HL-60 (cell line): ENCODE results near the gene SAFB.

Experiments
- DNase-seq, 2 experiments: peaks; one replicate each; pipeline ENCODE4 v3.0.0-alpha.2; 2010 to 2020; ENCODE audit warnings: low read depth in 1 of 2, low spot score in 1 of 2
- H3K27ac ChIP-seq: fragments of 250-450 bp; sonication (Bioruptor Pico); replicated peaks from 2 replicates; pipeline ENCODE4 v1.5.1; 2020; ENCODE audit warnings: mild to moderate bottlenecking, moderate library complexity
- H3K27me3 ChIP-seq: fragments of 250-450 bp; sonication (Bioruptor Pico); 2 replicates; pipeline ENCODE4 v1.5.1; 2021; ENCODE audit warnings: mild to moderate bottlenecking, moderate library complexity; ENCODE audit not compliant: insufficient read depth, poor library complexity, severe bottlenecking
- H3K4me3 ChIP-seq: replicated peaks from 2 replicates; pipeline ENCODE4 v1.5.1; 2011; ENCODE audit warnings: mild to moderate bottlenecking, control low read depth, low read length; ENCODE audit not compliant: insufficient read depth
- GABPA ChIP-seq: IDR thresholded peaks from 2 replicates; pipeline ENCODE4 v1.6.1; 2012; ENCODE audit warnings: low read depth
- POLR2AphosphoS5 ChIP-seq: IDR thresholded peaks from 2 replicates; pipeline ENCODE4 v1.6.1; 2012; ENCODE audit warnings: low read depth
- SPI1 ChIP-seq: IDR thresholded peaks from 2 replicates; pipeline ENCODE4 v1.6.1; 2012; ENCODE audit warnings: low read depth, mild to moderate bottlenecking, borderline replicate concordance
- TF ChIP-seq, protein P1 (sequence below): IDR thresholded peaks from one replicate; pipeline ENCODE4 v1.5.1; 2011; ENCODE audit warnings: low read length, control low read depth, inconsistent platforms; ENCODE audit not compliant: insufficient read depth
- TF ChIP-seq, protein P2 (sequence below): IDR thresholded peaks from 2 replicates; pipeline ENCODE4 v1.6.1; 2012; ENCODE audit warnings: low read depth; ENCODE audit not compliant: insufficient replicate concordance

The SAFB gene

DNA sequence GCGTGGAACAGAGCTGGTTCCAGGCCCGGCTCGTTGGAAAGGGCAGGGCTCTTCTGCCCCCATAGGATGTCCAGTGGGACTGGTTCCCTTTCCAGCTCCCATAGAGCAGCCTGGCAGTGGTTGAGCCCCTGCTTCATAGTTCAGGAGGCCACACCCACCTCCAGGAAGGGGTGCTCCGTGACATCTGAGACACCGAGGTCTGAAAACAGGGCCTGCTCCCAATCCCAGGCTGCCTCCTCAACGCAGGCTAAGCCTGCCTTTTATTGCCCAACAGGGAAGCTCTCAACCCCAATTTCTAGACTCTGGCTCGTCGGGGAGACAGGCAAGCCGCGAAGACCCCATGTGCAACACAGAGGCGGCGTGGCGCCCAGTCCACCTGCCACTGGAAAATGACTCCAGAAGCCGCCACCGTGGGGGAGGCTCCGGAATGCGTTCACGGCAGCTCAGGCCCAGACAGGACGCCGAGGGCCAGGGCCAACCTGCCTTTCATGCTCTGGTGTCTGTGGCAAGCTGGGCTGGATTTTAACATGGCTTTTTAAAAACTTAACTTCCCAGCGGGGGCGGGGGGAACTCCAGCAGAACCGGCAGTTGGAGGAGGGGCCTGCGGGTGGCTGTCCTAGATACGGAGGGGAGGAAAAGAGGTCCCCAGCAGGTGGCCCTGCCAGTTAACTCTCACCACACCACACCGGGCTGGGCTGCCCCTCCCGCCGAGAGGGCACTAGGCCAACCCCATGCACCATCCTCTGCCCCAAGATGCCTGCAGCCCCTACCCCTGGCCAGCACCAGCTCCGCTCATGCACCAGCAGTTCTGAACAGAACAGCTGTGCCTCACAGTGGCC, 37.2 kb upstream of the SAFB start:
- TF ChIP-seq SPI1: no peak
- peak; percentile 33; the same call in 1 of the 2 replicates for TF ChIP-seq POLR2AphosphoS5
- H3K27me3 ChIP-seq: no peaks in the 10 kb centered on the region
- no peak for DNase-seq
- H3K4me3 ChIP-seq: no peak overlapping the region
- no peak overlapping the region for H3K27ac ChIP-seq

DNA sequence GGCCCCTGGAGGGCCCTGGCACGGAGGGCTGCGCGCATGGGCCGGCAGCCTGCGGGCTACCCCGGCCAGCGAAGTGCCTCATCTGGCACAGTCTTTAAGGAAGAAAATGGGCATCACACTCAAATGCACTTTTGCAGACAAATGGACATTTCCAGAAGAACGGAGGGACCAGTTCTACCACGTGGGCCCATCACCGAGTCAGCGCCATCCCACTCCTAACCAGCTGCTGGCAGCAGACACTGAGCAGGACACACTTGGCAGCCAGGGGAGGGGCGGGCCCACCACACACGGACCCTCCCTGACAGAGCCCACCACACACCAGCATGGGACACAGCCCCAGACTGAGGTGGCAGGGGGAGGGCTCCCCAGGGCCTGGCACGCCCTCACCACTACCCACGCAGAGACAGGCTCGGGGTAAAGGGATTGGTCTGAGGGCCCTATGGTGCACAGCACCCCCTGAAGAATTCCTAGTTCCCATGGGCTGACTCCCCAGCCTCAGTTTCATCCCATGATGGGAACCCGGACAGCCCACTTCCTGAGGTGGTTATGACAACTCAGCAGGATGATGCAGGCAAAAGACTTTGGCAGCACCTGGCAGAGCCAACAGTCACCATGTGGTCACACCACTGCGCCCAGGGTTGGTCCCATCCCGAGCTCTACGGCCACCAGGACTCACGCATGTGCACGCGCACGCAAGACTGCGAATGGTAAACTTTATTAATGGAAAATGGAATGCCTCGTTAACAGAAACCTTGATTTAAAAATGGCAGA, 36.4 kb upstream of the SAFB start:
- H3K27ac ChIP-seq: no peak overlapping the region

DNA sequence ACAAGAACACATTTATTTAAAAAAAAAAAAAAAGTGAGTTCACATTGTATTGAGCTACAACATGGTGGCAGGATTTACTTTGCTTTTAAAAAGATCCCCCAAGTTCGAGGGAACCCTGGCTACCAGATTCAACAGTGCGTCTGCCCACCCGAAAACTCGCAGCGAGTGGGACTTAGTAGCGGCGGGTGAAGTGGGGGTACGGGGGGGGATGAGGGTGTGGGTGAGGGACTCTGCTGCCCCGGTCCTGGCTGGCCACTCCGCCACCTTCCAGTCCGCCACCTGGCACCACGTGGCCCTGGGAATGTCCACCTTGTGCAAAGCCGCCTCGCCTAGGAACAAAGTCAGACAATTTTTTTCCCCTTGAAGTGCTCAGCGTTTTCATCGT, 35.8 kb upstream of the SAFB start:
- Histone ChIP-seq H3K27me3 (no peaks in the 10 kb centered on the region), H3K27ac (no peak overlapping the region), H3K4me3 (no peak overlapping the region)
- TF ChIP-seq POLR2AphosphoS5: no peak
- TF ChIP-seq, protein P1, sequence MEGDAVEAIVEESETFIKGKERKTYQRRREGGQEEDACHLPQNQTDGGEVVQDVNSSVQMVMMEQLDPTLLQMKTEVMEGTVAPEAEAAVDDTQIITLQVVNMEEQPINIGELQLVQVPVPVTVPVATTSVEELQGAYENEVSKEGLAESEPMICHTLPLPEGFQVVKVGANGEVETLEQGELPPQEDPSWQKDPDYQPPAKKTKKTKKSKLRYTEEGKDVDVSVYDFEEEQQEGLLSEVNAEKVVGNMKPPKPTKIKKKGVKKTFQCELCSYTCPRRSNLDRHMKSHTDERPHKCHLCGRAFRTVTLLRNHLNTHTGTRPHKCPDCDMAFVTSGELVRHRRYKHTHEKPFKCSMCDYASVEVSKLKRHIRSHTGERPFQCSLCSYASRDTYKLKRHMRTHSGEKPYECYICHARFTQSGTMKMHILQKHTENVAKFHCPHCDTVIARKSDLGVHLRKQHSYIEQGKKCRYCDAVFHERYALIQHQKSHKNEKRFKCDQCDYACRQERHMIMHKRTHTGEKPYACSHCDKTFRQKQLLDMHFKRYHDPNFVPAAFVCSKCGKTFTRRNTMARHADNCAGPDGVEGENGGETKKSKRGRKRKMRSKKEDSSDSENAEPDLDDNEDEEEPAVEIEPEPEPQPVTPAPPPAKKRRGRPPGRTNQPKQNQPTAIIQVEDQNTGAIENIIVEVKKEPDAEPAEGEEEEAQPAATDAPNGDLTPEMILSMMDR: no peak
- no peak for TF ChIP-seq GABPA
- no peak for TF ChIP-seq SPI1
- TF ChIP-seq, protein P2, sequence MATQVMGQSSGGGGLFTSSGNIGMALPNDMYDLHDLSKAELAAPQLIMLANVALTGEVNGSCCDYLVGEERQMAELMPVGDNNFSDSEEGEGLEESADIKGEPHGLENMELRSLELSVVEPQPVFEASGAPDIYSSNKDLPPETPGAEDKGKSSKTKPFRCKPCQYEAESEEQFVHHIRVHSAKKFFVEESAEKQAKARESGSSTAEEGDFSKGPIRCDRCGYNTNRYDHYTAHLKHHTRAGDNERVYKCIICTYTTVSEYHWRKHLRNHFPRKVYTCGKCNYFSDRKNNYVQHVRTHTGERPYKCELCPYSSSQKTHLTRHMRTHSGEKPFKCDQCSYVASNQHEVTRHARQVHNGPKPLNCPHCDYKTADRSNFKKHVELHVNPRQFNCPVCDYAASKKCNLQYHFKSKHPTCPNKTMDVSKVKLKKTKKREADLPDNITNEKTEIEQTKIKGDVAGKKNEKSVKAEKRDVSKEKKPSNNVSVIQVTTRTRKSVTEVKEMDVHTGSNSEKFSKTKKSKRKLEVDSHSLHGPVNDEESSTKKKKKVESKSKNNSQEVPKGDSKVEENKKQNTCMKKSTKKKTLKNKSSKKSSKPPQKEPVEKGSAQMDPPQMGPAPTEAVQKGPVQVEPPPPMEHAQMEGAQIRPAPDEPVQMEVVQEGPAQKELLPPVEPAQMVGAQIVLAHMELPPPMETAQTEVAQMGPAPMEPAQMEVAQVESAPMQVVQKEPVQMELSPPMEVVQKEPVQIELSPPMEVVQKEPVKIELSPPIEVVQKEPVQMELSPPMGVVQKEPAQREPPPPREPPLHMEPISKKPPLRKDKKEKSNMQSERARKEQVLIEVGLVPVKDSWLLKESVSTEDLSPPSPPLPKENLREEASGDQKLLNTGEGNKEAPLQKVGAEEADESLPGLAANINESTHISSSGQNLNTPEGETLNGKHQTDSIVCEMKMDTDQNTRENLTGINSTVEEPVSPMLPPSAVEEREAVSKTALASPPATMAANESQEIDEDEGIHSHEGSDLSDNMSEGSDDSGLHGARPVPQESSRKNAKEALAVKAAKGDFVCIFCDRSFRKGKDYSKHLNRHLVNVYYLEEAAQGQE: no peak
- DNase-seq: no peak

More for the DNA sequence above, 36.4 kb upstream of the SAFB start:
- Histone ChIP-seq H3K4me3 (no peak overlapping the region), H3K27me3 (no peaks in the 10 kb centered on the region)
- no peak for DNase-seq
- TF ChIP-seq, protein P2: no peak
- TF ChIP-seq, protein P1: no peak
- TF ChIP-seq POLR2AphosphoS5: no peak; the same call in 1 of the 2 replicates

DNA sequence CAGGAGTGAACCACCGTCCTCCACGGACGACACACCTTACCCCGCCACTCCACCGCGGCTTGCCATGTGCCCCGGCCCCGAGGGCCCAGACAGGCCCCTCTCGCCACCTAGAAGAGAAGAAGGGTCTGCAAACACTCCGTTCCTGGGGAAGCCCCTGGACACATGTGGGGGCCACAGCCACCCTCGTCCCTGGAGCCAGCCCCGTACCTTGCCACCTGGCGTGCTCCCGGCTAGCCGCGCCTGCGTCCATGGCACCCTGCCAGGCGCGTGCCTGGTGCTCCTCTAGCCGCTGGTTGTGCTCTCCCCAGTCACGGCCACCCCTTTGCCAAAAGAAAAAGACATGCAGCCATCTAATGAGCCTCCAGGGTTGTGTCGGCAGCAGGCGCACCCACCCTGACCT, 35.2 kb upstream of the SAFB start:
- DNase-seq: no peak
- H3K27me3 ChIP-seq: no peaks in the 10 kb centered on the region
- TF ChIP-seq, protein P2: no peak
- TF ChIP-seq POLR2AphosphoS5 (no peak; the same call in 1 of the 2 replicates), GABPA (no peak), SPI1 (no peak)
- TF ChIP-seq, protein P1: no peak
- H3K27ac ChIP-seq: no peak overlapping the region
- no peak overlapping the region for H3K4me3 ChIP-seq
